NCI-H748 (cell line): ENCODE results near the gene FMNL3.

Experiments
- DNase-seq: peaks from one replicate; lab custom pipeline; 2025; ENCODE audit not compliant: unreplicated experiment; lab: John Stamatoyannopoulos, UW

The FMNL3 gene

DNA sequence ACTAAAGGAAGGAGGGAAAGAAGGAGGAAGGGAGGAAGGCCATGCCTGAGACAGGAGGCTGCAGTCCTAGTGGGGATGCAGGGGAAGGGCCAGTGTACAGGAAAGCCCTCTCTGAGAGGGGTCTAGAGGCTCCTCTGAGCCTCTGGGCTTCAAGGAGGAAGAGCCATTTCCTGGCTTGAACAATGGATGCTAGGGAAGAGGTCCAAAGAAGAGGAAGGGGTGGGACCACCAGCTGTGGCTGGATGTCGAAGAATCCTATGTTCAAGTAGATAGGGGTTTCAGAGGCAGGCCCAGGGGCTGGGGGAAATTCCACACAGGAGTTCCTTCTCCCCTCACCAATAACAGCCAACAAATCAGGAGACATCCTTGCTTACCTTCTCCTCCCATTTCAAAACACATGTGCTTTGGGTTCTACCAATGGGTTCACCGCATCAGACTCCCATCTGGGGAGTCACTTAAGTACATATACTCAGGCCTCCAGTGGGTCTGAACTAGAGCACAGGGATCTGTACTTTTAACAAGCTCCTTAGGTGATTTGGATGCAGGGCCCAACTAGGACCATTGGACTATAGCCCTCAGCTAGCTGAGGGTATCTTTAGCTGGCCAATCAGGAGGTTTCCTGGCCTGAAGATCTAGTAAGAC, 51.5 kb downstream of the FMNL3 start:
- no peak for DNase-seq

- DNase-seq = no peak
Measured at GRCh38 chr12:49654715-49655114, 52.5 kb downstream of the FMNL3 start.

GRCh38 chr12:49652921-49653520, 54.2 kb downstream of the FMNL3 start:
- DNase-seq = no peak

GRCh38 chr12:49651855-49652254, 55.4 kb downstream of the FMNL3 start:
- no peak for DNase-seq

- no peak for DNase-seq
Measured at GRCh38 chr12:49649892-49650291, 57.3 kb downstream of the FMNL3 start.

- no peak for DNase-seq
Measured at GRCh38 chr12:49649445-49649844, 57.8 kb downstream of the FMNL3 start.

DNA sequence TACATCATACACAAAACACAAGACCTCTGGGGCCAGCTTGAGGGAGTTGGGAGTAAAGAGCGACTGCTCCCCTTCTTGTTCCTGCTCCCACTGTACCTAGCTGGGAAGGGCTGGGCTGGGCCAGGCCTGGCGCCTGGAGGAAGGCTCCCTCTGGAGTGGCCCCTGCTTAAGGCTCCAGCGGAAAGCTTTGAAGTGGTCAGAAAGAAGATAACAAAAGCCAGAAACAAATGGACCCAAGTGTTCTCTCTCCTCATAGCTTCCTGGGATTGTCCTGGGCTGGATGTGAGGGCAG, 58.5 kb downstream of the FMNL3 start:
- no peak for DNase-seq

DNA sequence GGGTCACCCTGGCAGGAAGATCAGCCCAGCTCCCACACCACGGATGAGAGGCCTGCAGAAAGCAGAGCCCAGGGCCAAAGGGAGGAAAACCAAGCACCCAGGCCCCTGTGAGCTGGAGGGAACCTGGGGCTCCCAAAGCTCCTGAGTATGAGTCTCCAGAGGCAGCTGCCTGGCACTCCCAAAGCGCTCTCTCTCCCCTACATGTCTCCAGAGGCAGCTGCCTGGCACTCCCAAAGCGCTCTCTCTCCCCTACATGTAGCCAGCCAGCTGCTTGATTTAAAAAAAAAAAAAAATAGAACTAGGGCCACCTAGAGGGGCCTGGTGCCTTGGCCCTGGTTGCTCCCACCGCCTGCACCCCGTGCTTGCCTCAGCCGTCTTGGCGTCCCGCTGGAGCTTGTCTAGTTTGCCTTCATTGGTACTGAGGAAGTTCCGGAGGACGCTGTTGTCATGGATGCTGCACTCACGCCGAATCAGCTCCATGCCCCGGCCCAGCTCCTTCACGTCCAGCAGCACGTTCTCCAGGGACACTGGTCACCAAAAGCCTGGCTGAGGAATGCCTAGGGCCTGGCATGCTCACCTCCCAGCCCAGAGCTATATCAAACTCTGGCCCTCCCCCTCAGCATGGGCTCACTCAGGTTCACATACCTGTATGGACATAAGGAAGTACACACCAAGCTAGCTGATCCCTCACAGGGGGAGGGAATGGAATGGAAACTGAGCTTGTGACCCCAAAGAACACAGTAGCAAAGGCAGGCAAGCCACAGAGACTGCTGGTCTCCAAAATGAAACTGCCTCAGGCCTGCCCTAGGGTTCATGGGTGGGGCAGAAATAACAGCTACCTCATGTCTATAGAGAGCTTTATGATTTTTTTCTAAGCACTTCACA, 59.1 kb downstream of the FMNL3 start:
- DNase-seq = no peak

DNA sequence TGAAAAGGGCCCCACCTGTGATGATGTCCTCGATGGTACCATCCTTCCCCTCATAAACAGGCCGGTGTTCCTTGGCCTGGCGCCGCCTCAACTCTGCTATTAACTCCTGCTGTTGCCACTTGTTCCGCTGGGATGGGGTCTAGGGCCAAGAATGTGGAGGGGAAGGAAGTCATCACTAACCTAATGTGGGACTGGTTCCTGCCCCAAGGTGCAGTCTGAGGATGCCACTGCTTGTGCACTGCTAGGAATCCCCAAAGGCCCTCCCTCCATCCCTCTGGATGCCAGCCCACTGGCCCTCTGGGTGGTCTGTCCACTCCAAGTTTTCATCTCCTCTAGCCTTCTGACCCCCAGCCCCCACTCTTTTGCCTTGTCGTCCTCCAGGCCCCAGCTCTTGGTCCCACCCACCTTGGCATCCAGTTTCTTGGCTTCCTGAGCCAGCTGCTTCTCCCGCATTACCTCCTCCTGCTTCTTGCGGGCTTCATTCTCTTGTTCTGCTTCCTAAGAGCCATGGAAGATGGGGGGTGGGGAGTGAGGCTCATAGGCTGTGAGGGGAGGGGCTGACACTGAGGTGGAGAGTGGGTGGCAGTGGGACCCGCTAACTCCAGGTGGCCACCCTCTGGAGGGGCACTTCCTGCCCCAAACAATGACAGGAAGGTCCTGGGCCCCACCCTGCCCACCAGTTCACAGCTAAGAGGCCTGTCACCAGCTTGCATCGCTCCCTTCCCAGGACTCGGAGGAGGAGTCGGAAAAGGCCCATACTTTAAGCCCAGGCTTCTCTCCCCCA, 60.1 kb downstream of the FMNL3 start:
- DNase-seq = no peak

DNA sequence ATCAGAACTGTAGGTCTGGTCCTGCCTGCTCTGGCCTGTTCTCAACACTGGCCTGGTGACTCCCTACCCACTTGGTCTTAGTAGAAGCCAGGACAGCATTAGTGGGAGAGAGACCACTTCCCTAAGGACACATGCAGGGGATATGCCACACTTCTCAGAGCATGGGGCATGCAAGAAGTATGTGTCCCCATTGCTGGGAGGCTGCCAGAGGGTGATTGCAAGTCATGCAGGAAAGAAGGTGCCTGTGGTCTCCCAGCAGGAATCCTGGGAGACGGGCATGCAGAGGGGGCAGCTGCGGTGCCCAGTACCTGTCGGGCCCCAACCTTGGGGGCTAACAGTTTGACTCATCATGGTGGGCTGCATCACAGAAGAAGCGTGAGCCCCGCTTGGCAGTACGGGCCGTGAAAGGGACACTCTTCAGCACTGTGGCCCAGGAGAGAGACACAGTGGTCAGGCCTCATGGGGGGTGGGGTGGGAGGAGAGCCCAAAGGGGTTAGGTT, 60.8 kb downstream of the FMNL3 start:
- DNase-seq = no peak

- no peak for DNase-seq
Measured at GRCh38 chr12:49645146-49646039, 61.8 kb downstream of the FMNL3 start.

- peak; percentile 54 for DNase-seq
Measured at GRCh38 chr12:49644620-49644994, 62.6 kb downstream of the FMNL3 start.

DNA sequence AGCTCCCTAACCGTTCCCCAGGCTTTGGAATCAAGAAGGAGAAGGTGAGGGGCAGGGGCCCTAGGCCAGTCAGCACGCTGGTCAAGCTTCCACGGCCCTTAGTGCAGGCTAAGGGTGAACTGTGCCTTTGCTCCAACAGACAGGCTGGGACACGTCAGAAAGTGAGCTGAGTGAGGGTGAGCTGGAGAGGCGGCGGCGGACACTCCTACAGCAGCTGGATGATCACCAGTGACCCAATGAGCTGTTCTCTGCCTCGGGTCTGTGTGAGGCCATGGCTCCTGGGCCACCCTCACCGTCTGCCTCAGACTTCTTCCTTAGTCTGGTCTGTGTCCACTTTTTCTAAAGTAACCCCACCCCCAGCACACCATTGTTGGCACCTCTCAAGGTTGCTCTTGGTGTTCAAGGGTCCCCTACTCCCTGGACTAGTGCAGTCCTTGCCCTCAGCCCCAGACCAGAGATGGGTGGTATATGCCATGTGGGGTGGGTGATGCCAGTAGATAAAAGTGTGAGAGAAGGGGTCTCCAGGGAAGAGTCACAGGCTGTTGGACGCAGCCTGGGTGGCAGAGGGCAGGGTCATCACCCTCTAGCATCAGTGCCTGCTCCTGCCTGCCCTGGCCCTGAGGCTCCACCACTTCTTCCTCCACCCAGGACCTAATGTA, 63.1 kb downstream of the FMNL3 start:
- DNase-seq = no peak

DNA sequence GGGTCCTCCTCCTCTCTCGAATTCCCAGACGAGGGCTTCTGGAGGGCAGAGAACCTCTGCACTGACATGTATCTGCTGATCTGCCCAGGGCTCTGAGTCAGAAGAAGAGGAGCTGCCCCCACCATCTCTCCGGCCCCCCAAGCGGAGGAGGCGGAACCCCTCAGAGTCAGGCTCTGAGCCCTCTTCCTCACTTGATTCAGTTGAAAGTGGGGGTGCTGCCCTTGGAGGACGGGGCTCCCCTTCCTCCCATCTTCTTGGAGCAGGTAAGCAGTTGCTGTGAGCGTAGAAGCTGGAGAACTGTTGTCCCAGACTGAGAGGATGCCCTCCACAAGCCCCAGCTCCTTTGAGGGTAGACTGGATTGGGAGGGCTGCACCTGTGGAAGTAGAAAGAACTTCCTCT, 64.1 kb downstream of the FMNL3 start:
- DNase-seq = no peak

DNA sequence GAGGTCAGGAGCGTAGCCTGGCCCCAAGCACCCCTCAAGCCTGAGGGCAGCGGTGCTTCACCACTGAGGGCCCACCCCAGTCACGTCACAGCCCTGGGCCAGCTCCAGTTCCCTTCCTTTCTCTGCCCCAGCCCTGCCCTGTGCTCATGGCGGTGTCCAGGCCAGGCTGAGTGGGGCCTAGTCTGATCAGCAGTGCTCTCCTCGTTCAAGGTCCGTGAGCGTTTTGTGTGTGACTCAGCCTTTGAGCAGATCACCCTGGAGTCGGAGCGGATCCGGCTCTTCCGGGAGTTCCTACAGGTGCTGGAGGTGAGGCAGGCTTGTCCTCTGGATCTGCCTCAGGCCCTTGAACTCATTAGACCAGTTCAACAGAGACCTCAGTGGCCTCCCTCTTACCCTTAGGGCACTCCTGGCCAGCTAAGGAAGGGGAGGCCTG, 64.8 kb downstream of the FMNL3 start:
- no peak for DNase-seq

DNA sequence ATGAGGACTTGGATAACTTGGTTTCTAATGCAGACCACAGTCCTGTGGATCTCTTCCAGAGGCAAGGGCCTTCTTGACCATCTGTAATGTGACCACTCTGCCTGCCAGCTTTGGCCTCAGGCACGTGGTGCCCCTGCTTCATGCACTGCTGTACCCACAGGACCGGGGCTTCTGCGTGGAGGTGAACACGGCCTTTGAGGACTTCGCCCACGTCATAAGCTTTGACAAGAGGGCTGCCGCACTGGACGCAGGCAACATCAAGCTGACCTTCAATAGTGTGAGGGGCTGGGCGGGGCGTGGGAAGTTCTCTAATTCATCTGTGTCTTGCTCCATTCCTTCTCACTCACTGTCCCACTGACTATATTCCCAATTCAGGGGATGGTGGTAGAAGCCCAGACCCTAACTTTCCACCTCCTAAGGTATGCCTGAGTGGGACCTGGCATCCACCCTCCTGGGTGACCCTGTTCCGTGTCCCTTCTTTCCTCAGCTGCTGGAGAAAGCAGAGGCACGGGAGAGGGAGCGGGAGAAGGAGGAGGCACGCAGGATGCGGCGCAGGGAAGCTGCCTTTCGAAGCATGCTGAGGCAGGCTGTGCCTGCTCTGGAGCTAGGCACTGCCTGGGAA, 65.3 kb downstream of the FMNL3 start:
- no peak for DNase-seq

DNA sequence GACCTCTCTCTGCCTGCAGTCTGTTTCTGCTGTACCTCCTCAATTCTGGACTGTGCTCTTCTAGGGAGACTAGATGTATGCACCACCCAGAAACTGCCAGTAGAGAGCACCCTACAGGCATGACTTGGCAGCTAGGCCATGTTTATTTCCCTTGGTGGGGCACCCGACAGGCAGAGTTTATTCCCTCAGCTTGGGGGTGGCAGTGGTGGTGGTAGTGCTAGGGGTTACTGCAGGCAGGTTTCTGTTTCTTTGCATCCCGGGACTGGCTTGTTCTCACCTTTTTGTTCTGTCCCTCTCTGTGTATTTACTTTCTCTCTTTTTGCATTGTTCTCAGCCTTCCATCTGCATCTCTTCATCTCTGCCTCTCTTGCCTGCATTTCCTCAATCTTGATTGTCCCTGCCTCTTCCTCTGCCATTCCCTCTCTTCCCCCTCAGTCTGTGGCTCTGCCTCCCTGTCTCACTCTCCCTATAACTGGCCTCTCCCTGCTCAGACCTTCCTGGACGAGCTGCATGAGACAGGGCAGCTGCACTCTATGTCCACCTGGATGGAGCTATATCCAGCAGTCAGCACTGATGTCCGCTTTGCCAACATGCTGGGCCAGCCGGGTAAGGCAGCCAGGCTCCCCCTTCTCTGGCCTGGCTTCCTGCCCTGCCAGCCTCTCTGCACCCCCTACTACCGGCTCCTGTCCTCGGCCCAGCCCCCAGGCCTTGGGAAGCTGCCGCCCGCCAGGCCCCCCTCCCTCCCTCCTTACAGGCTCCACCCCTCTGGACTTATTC, 70.0 kb downstream of the FMNL3 start:
- DNase-seq = peak; percentile 52

DNA sequence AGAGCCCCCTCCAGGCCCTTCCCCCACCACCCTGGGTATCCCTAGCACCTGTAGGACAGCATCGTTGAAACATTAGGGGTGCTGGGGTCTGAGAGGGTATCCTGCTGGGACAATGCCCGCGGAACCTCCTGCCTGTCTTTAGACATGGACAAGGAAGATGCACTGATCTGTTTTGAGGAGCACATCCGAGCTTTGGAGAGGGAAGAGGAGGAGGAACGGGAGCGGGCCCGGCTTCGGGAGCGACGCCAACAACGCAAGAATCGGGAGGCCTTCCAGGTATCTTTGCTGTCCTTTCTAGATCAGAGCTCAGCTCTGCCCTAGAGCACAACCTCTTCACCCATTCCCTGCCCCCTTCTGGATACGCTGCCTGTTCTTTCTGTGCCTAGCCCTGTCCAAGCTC, 70.6 kb downstream of the FMNL3 start:
- no peak for DNase-seq

DNA sequence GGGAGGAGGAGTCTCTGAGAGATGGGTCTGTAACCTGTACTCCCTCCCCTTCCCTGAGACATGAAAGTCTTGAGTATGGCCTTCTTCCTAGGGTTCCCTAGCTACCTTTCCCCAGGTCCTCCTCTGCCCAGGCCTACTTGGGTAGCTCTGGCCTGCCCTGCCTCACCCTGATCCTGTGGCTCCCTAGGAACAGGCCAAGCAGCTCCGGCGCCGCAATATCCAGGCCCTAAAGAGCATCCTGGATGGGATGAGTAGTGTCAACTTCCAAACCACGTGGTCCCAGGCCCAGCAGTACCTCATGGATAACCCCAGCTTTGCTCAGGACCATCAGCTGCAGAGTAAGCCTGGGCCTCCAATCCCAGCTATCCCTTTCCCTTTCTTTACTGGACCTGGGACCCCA, 71.5 kb downstream of the FMNL3 start:
- DNase-seq = no peak
